Measurements from ENCODE around the gene EXOC3.

The EXOC3 gene

GRCh38 chr5:489689-490080 is 46.7 kb downstream of the EXOC3 start:
- no peak for DNase-seq

GRCh38 chr5:490116-491106 is 47.4 kb downstream of the EXOC3 start:
- no peak for DNase-seq

- no peak for DNase-seq
These were observed 48.3 kb downstream of the EXOC3 start for GRCh38 chr5:491119-491855.

GRCh38 chr5:491856-492155 is 48.8 kb downstream of the EXOC3 start:
- DNase-seq: no peak

GRCh38 chr5:492314-492893 is 49.4 kb downstream of the EXOC3 start:
- DNase-seq: no peak

GRCh38 chr5:493119-493701 is 50.2 kb downstream of the EXOC3 start:
- DNase-seq: no peak

- DNase-seq: no peak
These were observed 50.8 kb downstream of the EXOC3 start for GRCh38 chr5:493758-494157.

- DNase-seq: no peak
These were observed 51.8 kb downstream of the EXOC3 start for GRCh38 chr5:494667-495255.

GRCh38 chr5:496028-496427 is 53.1 kb downstream of the EXOC3 start:
- DNase-seq: no peak

- DNase-seq: no peak
These were observed 54.2 kb downstream of the EXOC3 start for GRCh38 chr5:497090-497700.

- no peak for DNase-seq
These were observed 55.0 kb downstream of the EXOC3 start for GRCh38 chr5:497871-498509.

- DNase-seq: no peak
These were observed 56.5 kb downstream of the EXOC3 start for GRCh38 chr5:499233-500209.

- no peak for DNase-seq
These were observed 57.5 kb downstream of the EXOC3 start for GRCh38 chr5:500491-500890.

GRCh38 chr5:501105-501830 is 58.3 kb downstream of the EXOC3 start:
- DNase-seq: no peak

GRCh38 chr5:501831-502184 is 58.8 kb downstream of the EXOC3 start:
- no peak for DNase-seq

- DNase-seq: no peak
These were observed 59.5 kb downstream of the EXOC3 start for GRCh38 chr5:502325-503079.

- no peak for DNase-seq
These were observed 61.6 kb downstream of the EXOC3 start for GRCh38 chr5:504326-505154.

GRCh38 chr5:505951-506525 is 63.1 kb downstream of the EXOC3 start:
- no peak for DNase-seq

All from activated CD4-positive, CD25-positive, alpha-beta regulatory T cell (primary cell).